ENCODE results near the gene DBP.

Gene DBP

DNA sequence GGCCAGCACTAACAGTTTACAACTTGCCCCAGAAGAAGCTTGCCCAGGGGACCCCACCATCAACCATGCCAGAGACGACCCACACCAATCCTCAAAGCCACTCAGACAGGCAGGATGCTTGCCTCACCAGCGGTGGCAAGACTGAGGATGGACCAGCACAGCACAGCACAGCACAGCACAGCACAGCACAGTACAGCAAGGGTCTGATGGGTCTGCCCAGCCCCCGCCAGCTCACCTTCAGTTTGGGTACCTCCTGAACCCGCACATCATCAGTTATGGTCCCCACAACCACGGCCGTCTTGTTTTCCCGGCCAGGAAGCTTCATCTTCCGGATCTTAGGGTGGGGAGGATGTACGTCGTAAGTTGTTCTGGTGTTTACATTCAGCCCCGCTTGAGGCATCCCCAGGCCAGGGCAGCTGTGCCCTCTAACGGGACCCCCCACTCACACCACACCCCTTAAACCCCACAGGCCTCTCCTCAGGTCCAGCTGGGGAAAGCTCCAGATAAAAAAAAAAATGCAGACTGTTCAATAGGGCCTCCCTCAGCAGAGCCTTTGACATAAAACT is 20.6 kb downstream of the DBP start:
- Histone ChIP-seq H4K20me1 (ENCODE audit: insufficient read depth, low read length) (no peaks in the 10 kb centered on the region), H3K36me3 (ENCODE audit: insufficient read depth, low read length) (peaks cover 50% of the 10 kb centered on the region), H3K4me2 (ENCODE audit: low read length) (peak overlapping the region; percentile 92), H3K9me3 (ENCODE audit: low read length) (no peaks in the 10 kb centered on the region), H3K4me3 (ENCODE audit: low read depth, low read length, poor library complexity, severe bottlenecking) (peak overlapping the region; percentile 95), H3K27me3 (ENCODE audit: insufficient read depth, low read length) (no peaks in the 10 kb centered on the region), H3F3A (ENCODE audit: insufficient read depth, low read length) (no peaks in the 10 kb centered on the region), H3K27ac (ENCODE audit: low read depth, low read length, poor library complexity, severe bottlenecking) (no peak overlapping the region), H3K4me1 (ENCODE audit: insufficient read depth, low read length, severe bottlenecking) (peaks cover 46% of the 10 kb centered on the region), H3K9ac (ENCODE audit: low read length) (peak overlapping the region; percentile 99), H3K79me2 (ENCODE audit: insufficient read depth, low read length) (peaks cover 20% of the 10 kb centered on the region), H3K9me2 (ENCODE audit: low read depth, low read length) (no peaks in the 10 kb centered on the region), H2AFZ (ENCODE audit: low read length) (no peak overlapping the region)
- TF ChIP-seq CTCF (IDR thresholded peaks at IDR 0.05; ENCODE audit: low read length): no peak
- TF ChIP-seq EZH2 (IDR thresholded peaks at IDR 0.05; ENCODE audit: borderline replicate concordance, low read length): no peak

GRCh38 chr19:48616041-48616436 is 21.1 kb downstream of the DBP start:
- Histone ChIP-seq H3K9me2 (ENCODE audit: low read depth, low read length) (no peaks in the 10 kb centered on the region), H4K20me1 (ENCODE audit: insufficient read depth, low read length) (no peaks in the 10 kb centered on the region), H3K4me3 (ENCODE audit: low read depth, low read length, poor library complexity, severe bottlenecking) (peak overlapping the region; percentile 95), H3K36me3 (ENCODE audit: insufficient read depth, low read length) (peaks cover 50% of the 10 kb centered on the region), H3K4me1 (ENCODE audit: insufficient read depth, low read length, severe bottlenecking) (peaks cover 46% of the 10 kb centered on the region), H3K27ac (ENCODE audit: low read depth, low read length, poor library complexity, severe bottlenecking) (no peak overlapping the region), H3K27me3 (ENCODE audit: insufficient read depth, low read length) (no peaks in the 10 kb centered on the region), H3K9ac (ENCODE audit: low read length) (no peak overlapping the region; the same call in 1 of the 2 replicates), H3F3A (ENCODE audit: insufficient read depth, low read length) (no peaks in the 10 kb centered on the region), H3K4me2 (ENCODE audit: low read length) (peak overlapping the region; percentile 92; the same call in 1 of the 2 replicates), H3K9me3 (ENCODE audit: low read length) (no peaks in the 10 kb centered on the region), H3K79me2 (ENCODE audit: insufficient read depth, low read length) (peaks cover 20% of the 10 kb centered on the region), H2AFZ (ENCODE audit: low read length) (no peak overlapping the region)
- no peak for TF ChIP-seq CTCF (IDR thresholded peaks at IDR 0.05; ENCODE audit: low read length)
- no peak for TF ChIP-seq EZH2 (IDR thresholded peaks at IDR 0.05; ENCODE audit: borderline replicate concordance, low read length)

DNA sequence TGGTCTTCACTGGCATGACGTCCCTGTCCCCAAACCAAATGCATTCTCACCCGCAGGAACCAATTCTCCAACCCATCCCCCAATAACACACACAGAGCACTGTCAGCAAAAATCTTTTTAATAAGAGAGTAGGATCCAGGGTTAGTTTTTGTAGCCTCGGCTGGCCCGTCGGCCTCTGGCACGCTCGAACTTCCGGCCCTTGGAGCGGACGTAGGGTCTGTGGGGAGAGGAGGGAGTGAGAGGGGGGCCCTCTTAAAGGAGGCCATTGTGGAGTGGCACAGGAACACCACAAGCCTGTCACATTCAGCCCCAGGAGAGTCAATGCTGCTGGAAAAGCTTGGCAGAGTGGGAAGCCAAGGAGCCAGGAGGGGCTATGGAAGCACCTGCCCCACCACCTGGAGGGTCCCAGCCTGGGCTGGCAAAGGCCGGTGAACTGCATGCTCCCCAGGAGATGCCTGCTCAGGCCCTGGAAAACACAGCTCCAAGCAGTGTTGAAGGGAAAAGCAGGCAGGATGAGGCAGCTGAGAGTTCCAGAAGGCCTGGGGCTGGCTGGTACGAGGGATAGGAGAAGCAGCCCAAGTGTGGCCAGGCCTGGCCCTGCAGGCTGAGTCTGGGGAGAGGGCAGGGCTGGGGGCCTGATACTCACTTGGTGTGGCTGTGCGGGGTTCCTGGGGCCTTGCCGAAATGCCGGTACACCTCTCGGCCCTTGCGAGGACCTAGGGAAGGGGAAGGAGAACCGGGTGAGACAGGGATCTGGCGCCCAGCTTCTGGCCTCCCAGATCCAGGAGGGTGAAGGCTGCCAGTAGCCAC is 21.7 kb downstream of the DBP start:
- Histone ChIP-seq H3K36me3 (ENCODE audit: insufficient read depth, low read length) (peaks cover 50% of the 10 kb centered on the region), H3K9ac (ENCODE audit: low read length) (no peak overlapping the region; the same call in 1 of the 2 replicates), H3K4me2 (ENCODE audit: low read length) (no peak overlapping the region; the same call in 1 of the 2 replicates), H3F3A (ENCODE audit: insufficient read depth, low read length) (no peaks in the 10 kb centered on the region), H4K20me1 (ENCODE audit: insufficient read depth, low read length) (no peaks in the 10 kb centered on the region), H2AFZ (ENCODE audit: low read length) (no peak overlapping the region), H3K79me2 (ENCODE audit: insufficient read depth, low read length) (peaks cover 20% of the 10 kb centered on the region), H3K27ac (ENCODE audit: low read depth, low read length, poor library complexity, severe bottlenecking) (peak overlapping the region; percentile 22), H3K9me2 (ENCODE audit: low read depth, low read length) (no peaks in the 10 kb centered on the region), H3K4me1 (ENCODE audit: insufficient read depth, low read length, severe bottlenecking) (peaks cover 45% of the 10 kb centered on the region), H3K27me3 (ENCODE audit: insufficient read depth, low read length) (no peaks in the 10 kb centered on the region), H3K4me3 (ENCODE audit: low read depth, low read length, poor library complexity, severe bottlenecking) (no peak overlapping the region), H3K9me3 (ENCODE audit: low read length) (no peaks in the 10 kb centered on the region)
- TF ChIP-seq EZH2 (IDR thresholded peaks at IDR 0.05; ENCODE audit: borderline replicate concordance, low read length): no peak
- no peak for TF ChIP-seq CTCF (IDR thresholded peaks at IDR 0.05; ENCODE audit: low read length)

Data from OCI-LY1 (cell line).